ENCODE results near the gene N4BP2L2.

N4BP2L2 gene

GRCh38 chr13:32390048-32390447 is 148.5 kb downstream of the N4BP2L2 start:
- no peak overlapping the region for H3K9ac ChIP-seq
- no peaks in the 10 kb centered on the region for H3K27me3 ChIP-seq (ENCODE audit: control insufficient read depth, insufficient read depth, low read length)
- no peaks in the 10 kb centered on the region for H3K4me1 ChIP-seq
- H2AFZ ChIP-seq, result no peak overlapping the region
- no peaks in the 10 kb centered on the region for H3K79me2 ChIP-seq
- no peaks in the 10 kb centered on the region for H3K9me3 ChIP-seq (ENCODE audit: control insufficient read depth, low read length)
- no peak overlapping the region for H3K4me2 ChIP-seq (ENCODE audit: low read length)
- H3K27ac ChIP-seq, result no peak overlapping the region
- TF ChIP-seq, protein P1, sequence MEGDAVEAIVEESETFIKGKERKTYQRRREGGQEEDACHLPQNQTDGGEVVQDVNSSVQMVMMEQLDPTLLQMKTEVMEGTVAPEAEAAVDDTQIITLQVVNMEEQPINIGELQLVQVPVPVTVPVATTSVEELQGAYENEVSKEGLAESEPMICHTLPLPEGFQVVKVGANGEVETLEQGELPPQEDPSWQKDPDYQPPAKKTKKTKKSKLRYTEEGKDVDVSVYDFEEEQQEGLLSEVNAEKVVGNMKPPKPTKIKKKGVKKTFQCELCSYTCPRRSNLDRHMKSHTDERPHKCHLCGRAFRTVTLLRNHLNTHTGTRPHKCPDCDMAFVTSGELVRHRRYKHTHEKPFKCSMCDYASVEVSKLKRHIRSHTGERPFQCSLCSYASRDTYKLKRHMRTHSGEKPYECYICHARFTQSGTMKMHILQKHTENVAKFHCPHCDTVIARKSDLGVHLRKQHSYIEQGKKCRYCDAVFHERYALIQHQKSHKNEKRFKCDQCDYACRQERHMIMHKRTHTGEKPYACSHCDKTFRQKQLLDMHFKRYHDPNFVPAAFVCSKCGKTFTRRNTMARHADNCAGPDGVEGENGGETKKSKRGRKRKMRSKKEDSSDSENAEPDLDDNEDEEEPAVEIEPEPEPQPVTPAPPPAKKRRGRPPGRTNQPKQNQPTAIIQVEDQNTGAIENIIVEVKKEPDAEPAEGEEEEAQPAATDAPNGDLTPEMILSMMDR (IDR thresholded peaks at IDR 0.05), result no peak
- H3K36me3 ChIP-seq (ENCODE audit: control insufficient read depth, insufficient read depth, low read length), result no peaks in the 10 kb centered on the region
- H3K4me3 ChIP-seq (ENCODE audit: low read depth, low read length), result no peak overlapping the region

GRCh38 chr13:32385410-32385809 is 153.2 kb downstream of the N4BP2L2 start:
- Histone ChIP-seq H3K27me3 (ENCODE audit: control insufficient read depth, insufficient read depth, low read length) (no peaks in the 10 kb centered on the region), H3K36me3 (ENCODE audit: control insufficient read depth, insufficient read depth, low read length) (no peaks in the 10 kb centered on the region), H3K4me3 (ENCODE audit: low read depth, low read length) (no peak overlapping the region), H3K9me3 (ENCODE audit: control insufficient read depth, low read length) (no peaks in the 10 kb centered on the region), H3K4me2 (ENCODE audit: low read length) (no peak overlapping the region), H2AFZ (no peak overlapping the region), H3K4me1 (no peaks in the 10 kb centered on the region), H3K9ac (no peak overlapping the region), H3K79me2 (no peaks in the 10 kb centered on the region), H3K27ac (no peak overlapping the region)
- TF ChIP-seq, protein P1 (IDR thresholded peaks at IDR 0.05), result no peak

DNA sequence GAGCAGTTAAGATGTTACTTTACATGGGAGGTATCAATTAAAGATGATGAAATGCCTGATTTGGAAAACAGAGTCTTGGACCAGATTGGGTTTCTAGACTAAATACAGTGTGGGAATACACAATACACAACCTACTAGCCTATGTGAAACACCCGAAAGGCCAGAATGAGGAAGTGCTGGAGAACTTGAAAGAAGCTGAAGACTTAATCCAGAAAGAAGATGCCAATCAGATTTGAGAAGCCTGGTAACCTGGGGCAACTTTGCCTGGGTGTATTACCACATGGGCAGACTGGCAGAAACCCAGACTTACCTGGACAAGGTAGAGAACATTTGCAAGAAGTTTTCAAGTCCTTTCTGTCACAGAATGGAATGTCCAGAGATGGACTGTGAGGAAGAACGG is 153.9 kb downstream of the N4BP2L2 start:
- Histone ChIP-seq H3K27ac (no peak overlapping the region), H3K4me3 (ENCODE audit: low read depth, low read length) (no peak overlapping the region), H3K36me3 (ENCODE audit: control insufficient read depth, insufficient read depth, low read length) (no peaks in the 10 kb centered on the region), H3K4me2 (ENCODE audit: low read length) (no peak overlapping the region), H3K4me1 (no peaks in the 10 kb centered on the region), H3K27me3 (ENCODE audit: control insufficient read depth, insufficient read depth, low read length) (no peaks in the 10 kb centered on the region), H3K9ac (no peak overlapping the region), H2AFZ (no peak overlapping the region), H3K9me3 (ENCODE audit: control insufficient read depth, low read length) (no peaks in the 10 kb centered on the region), H3K79me2 (no peaks in the 10 kb centered on the region)
- TF ChIP-seq, protein P1 (IDR thresholded peaks at IDR 0.05), result no peak

DNA sequence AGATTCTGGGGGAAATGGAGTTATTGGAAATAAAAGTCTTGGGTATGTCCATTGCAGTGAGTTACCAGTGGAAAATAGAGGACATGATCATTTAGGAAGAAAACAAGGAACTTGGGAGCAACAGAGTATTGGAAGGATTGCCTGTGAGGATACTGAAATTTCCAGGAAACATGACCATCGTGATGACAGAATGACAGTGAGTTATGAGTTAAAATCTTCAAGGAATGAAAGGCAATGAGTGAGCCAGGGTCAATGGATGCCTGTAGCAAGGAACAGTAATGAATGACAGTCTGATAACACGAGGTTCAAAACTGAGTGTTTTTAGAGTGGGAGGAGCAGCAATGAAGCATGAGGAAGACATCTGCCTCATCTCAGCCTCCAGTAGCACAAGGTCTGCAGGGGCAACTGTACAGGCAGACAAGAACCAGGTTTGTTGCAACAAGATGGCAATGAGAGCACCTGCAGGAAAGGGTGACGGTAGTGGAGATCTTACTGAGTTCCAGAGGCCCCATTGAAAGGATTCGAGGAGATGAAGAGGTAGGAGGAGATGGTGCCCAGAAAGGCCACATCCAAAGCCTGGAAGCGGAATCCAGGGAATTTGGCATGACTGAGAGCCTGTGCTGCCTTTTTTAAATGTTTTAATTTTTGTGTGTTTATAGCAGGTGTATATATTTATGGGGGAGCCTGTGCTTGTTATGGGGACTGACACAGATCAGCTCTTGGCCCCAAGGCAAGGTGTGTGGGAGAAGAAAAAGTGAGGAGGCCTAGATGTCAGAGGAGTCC is 154.6 kb downstream of the N4BP2L2 start:
- no peaks in the 10 kb centered on the region for H3K79me2 ChIP-seq
- no peaks in the 10 kb centered on the region for H3K9me3 ChIP-seq (ENCODE audit: control insufficient read depth, low read length)
- TF ChIP-seq, protein P1 (IDR thresholded peaks at IDR 0.05), result no peak
- no peaks in the 10 kb centered on the region for H3K27me3 ChIP-seq (ENCODE audit: control insufficient read depth, insufficient read depth, low read length)
- no peak overlapping the region for H3K27ac ChIP-seq
- no peaks in the 10 kb centered on the region for H3K36me3 ChIP-seq (ENCODE audit: control insufficient read depth, insufficient read depth, low read length)
- no peak overlapping the region for H3K4me2 ChIP-seq (ENCODE audit: low read length)
- H2AFZ ChIP-seq, result no peak overlapping the region
- no peak overlapping the region for H3K9ac ChIP-seq
- no peak overlapping the region for H3K4me3 ChIP-seq (ENCODE audit: low read depth, low read length)
- no peaks in the 10 kb centered on the region for H3K4me1 ChIP-seq
